Breast epithelium (tissue), 3 donors: ENCODE results near the gene CBY2.

Experiments used
- POLR2A ChIP-seq: fragments of 450-650 bp; IDR thresholded peaks from one replicate; pipeline ENCODE4 v1.6.1; 2016; ENCODE audit warnings: antibody characterized with exemption, mild to moderate bottlenecking, moderate library complexity
- POLR2AphosphoS5 ChIP-seq, 3 donors: sonication (generic); formaldehyde crosslinking; IDR thresholded peaks; one replicate each; pipeline ENCODE4 v1.6.1; 2017; ENCODE audit warnings: antibody characterized with exemption in 3 of 3
- TF ChIP-seq, protein P1 (sequence below), 3 donors: fragments of 450-650 bp; IDR thresholded peaks; one replicate each; pipeline ENCODE4 v1.5.1; 2016 to 2017; ENCODE audit warnings: antibody characterized with exemption in 3 of 3, mild to moderate bottlenecking in 3 of 3, moderate library complexity in 3 of 3

DNA sequence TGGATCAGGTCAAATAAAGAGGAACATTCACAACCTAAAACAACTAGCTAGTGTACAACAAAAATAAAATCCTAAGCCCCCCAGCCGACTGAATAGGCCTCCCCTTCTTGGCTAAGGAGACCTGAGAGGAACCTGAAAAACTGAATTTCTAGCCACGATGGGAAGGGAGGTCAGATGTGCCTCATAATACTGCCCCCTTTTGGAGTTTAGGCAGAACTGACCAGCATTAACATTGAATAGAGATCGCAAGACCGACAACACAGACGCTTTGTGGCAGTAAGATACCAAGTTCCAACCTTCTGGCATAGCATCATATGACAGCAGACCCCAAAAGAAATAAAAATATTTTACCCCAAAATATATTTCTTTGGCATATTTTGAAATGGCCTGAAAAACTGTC lies 15.9 kb downstream of the CBY2 start:
- TF ChIP-seq POLR2A (no peak), POLR2AphosphoS5 (IDR thresholded peaks at IDR 0.05) (no peak)
- TF ChIP-seq, protein P1, sequence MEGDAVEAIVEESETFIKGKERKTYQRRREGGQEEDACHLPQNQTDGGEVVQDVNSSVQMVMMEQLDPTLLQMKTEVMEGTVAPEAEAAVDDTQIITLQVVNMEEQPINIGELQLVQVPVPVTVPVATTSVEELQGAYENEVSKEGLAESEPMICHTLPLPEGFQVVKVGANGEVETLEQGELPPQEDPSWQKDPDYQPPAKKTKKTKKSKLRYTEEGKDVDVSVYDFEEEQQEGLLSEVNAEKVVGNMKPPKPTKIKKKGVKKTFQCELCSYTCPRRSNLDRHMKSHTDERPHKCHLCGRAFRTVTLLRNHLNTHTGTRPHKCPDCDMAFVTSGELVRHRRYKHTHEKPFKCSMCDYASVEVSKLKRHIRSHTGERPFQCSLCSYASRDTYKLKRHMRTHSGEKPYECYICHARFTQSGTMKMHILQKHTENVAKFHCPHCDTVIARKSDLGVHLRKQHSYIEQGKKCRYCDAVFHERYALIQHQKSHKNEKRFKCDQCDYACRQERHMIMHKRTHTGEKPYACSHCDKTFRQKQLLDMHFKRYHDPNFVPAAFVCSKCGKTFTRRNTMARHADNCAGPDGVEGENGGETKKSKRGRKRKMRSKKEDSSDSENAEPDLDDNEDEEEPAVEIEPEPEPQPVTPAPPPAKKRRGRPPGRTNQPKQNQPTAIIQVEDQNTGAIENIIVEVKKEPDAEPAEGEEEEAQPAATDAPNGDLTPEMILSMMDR (IDR thresholded peaks at IDR 0.05), result no peak
